ENCODE results near the gene STXBP4. TPM values are rescaled to one million over a fixed set of nuclear protein-coding genes. Genes with fewer than 3 reads are reported as not detected.

The STXBP4 gene
- total and polyA plus RNA-seq, 2 donors (not counting 3 experiments of a cell fraction or from before 2014, with no cell fraction given), result 1.9 to 12.9 TPM

DNA sequence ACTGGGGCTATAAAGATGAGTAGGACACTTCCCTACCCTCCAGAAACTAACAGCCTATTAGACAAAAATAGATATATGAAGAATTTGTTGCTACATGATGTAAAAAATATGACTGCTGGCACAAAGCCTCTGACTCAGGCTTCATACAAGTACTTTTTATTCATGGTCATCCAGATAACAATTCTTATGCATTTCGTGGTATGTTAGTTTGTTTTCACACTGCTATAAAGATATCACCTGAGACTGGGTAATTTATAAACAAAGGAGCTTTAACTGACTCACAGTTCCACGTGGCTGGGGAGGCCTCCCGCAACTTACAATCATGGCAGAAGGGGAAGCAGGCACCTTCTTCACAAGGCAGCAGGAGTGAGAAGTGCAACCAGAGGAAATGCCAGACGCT, 183.7 kb downstream of the STXBP4 start:
- TF ChIP-seq JUN (IDR thresholded peaks at IDR 0.05; ENCODE audit: borderline replicate concordance, insufficient read depth, insufficient read length, low read depth) (no peak), FOS (IDR thresholded peaks at IDR 0.05; ENCODE audit: borderline replicate concordance, insufficient read depth, low read length) (no peak), MYC (IDR thresholded peaks at IDR 0.05; ENCODE audit: low read depth, low read length) (no peak), EZH2 (IDR thresholded peaks at IDR 0.05; ENCODE audit: borderline replicate concordance, low read depth, low read length, severe bottlenecking) (no peak), POLR2A (IDR thresholded peaks at IDR 0.05; ENCODE audit: low read depth, low read length) (no peak), GATA2 (IDR thresholded peaks at IDR 0.05; ENCODE audit: insufficient read depth, insufficient read length, low read depth, low read length) (no peak), POLR2AphosphoS5 (IDR thresholded peaks at IDR 0.05; ENCODE audit: insufficient read depth, low read depth, low read length) (no peak)
- TF ChIP-seq, protein P1, sequence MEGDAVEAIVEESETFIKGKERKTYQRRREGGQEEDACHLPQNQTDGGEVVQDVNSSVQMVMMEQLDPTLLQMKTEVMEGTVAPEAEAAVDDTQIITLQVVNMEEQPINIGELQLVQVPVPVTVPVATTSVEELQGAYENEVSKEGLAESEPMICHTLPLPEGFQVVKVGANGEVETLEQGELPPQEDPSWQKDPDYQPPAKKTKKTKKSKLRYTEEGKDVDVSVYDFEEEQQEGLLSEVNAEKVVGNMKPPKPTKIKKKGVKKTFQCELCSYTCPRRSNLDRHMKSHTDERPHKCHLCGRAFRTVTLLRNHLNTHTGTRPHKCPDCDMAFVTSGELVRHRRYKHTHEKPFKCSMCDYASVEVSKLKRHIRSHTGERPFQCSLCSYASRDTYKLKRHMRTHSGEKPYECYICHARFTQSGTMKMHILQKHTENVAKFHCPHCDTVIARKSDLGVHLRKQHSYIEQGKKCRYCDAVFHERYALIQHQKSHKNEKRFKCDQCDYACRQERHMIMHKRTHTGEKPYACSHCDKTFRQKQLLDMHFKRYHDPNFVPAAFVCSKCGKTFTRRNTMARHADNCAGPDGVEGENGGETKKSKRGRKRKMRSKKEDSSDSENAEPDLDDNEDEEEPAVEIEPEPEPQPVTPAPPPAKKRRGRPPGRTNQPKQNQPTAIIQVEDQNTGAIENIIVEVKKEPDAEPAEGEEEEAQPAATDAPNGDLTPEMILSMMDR (IDR thresholded peaks at IDR 0.05; ENCODE audit: extremely low read depth in 1 of 2, insufficient read depth in 1 of 2, low read depth in 1 of 2, low read length in 2 of 2), result no peak
- TF ChIP-seq, protein P2, sequence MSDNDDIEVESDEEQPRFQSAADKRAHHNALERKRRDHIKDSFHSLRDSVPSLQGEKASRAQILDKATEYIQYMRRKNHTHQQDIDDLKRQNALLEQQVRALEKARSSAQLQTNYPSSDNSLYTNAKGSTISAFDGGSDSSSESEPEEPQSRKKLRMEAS (IDR thresholded peaks at IDR 0.05; ENCODE audit: insufficient read depth, insufficient read length), result no peak
- no peaks in the 10 kb centered on the region for H3K4me1 ChIP-seq (ENCODE audit: control insufficient read depth, extremely low read depth, insufficient read depth, low read length)
- DNase-seq (ENCODE audit: low read depth, low spot score) (no peak), FAIRE-seq (no peak)
- no peaks in the 10 kb centered on the region for H3K9me3 ChIP-seq (replicated peaks; ENCODE audit: control insufficient read depth, insufficient read depth, low read length)
- no peaks in the 10 kb centered on the region for H3K9me1 ChIP-seq (replicated peaks; ENCODE audit: control insufficient read depth, extremely low read depth, insufficient read depth, low read length)
- ChIA-PET POLR2A (no interaction called here), CTCF (interaction anchor here (0.9 kb wide), 1 partner anchor 15 kb away, joined by 4 read pairs; no protein-coding TSS in a partner anchor)
- H3K27ac ChIP-seq (ENCODE audit: insufficient read depth, low read depth, low read length), result no peak overlapping the region
- H3K79me2 ChIP-seq (ENCODE audit: control insufficient read depth, insufficient read depth, low read length), result no peaks in the 10 kb centered on the region
- H3K4me3 ChIP-seq (replicated peaks in 1 of 3; ENCODE audit: insufficient read depth in 1 of 3, low read depth in 1 of 3, low read length in 3 of 3), result no peak overlapping the region
- H2AFZ ChIP-seq (ENCODE audit: low read depth, low read length), result no peak overlapping the region
- intact Hi-C loops (cut with micrococcal nuclease), result no loop called here
- H3K4me2 ChIP-seq (ENCODE audit: insufficient read depth, low read length), result no peak overlapping the region
- dilution Hi-C loops (cut with MboI; ENCODE audit: extremely low pct_ligation_motif_present, low sequenced_read_pairs), result no loop called here
- H3K9ac ChIP-seq (replicated peaks; ENCODE audit: extremely low read depth, insufficient read depth, low read length), result no peak overlapping the region
- H3K27me3 ChIP-seq (ENCODE audit: control insufficient read depth in 2 of 2, insufficient read depth in 2 of 2, low read length in 2 of 2), result no peaks in the 10 kb centered on the region
- H3K36me3 ChIP-seq (ENCODE audit: control insufficient read depth in 2 of 2, extremely low read depth in 1 of 2, insufficient read depth in 2 of 2, low read length in 2 of 2), result no peaks in the 10 kb centered on the region
- BruUV-seq (replicated peaks), result no TSS peak
- H4K20me1 ChIP-seq (replicated peaks; ENCODE audit: control insufficient read depth, extremely low read depth, insufficient read depth, low read length), result no peaks in the 10 kb centered on the region
